Neuronal stem cell (in vitro differentiated cells): ENCODE results near the gene APBA3. TPM values are rescaled to one million over a fixed set of nuclear protein-coding genes. Genes with fewer than 3 reads are reported as not detected.

ENCODE experiments used
- DNase-seq: peaks from one replicate; pipeline ENCODE4 v3.0.0-alpha.2; 2013; ENCODE audit warnings: low spot score
- H2AFZ ChIP-seq: one replicate; pipeline ENCODE4 v1.6.1; 2013; ENCODE audit warnings: mild to moderate bottlenecking, low read length, inconsistent platforms
- H2AK5ac ChIP-seq: 2 replicates; pipeline ENCODE4 v1.6.1; 2013; ENCODE audit warnings: low read depth, mild to moderate bottlenecking, inconsistent platforms, low read length, moderate library complexity, mixed read lengths
- H2BK120ac ChIP-seq: 2 replicates; pipeline ENCODE4 v1.6.1; 2013; ENCODE audit warnings: low read depth, mild to moderate bottlenecking, inconsistent platforms, low read length, moderate library complexity, mixed read lengths
- H2BK12ac ChIP-seq: one replicate; pipeline ENCODE4 v1.6.1; 2013; ENCODE audit warnings: low read length, inconsistent platforms
- H2BK15ac ChIP-seq: 2 replicates; pipeline ENCODE4 v1.6.1; 2013; ENCODE audit warnings: mild to moderate bottlenecking, low read length, inconsistent platforms, mixed read lengths
- H2BK5ac ChIP-seq: one replicate; pipeline ENCODE4 v1.6.1; 2013; ENCODE audit warnings: inconsistent platforms, mild to moderate bottlenecking, low read length, moderate library complexity
- H3K14ac ChIP-seq: one replicate; pipeline ENCODE4 v1.6.1; 2013; ENCODE audit warnings: low read length, inconsistent platforms
- H3K18ac ChIP-seq: 2 replicates; pipeline ENCODE4 v1.6.1; 2013; ENCODE audit warnings: low read length, inconsistent platforms
- H3K23ac ChIP-seq: 2 replicates; pipeline ENCODE4 v1.6.1; 2013; ENCODE audit warnings: low read depth, mild to moderate bottlenecking, mixed read lengths, low read length, inconsistent platforms; ENCODE audit not compliant: poor library complexity
- H3K27ac ChIP-seq: replicated peaks from 3 replicates; pipeline ENCODE4 v1.5.1; 2013; ENCODE audit warnings: low read length, inconsistent platforms
- H3K27me3 ChIP-seq, 3 experiments: 2 replicates each; pipeline ENCODE4 v1.6.1; 2013; ENCODE audit warnings: low read length in 3 of 3, mild to moderate bottlenecking in 2 of 3, inconsistent platforms in 1 of 3, low read depth in 1 of 3, mixed read lengths in 1 of 3, moderate library complexity in 1 of 3; ENCODE audit not compliant: control insufficient read depth in 3 of 3, insufficient read depth in 3 of 3
- H3K36me3 ChIP-seq, 2 donors: replicated peaks in 1 of 2; 2 replicates each; pipeline ENCODE4 v1.6.1; 2013; ENCODE audit warnings: low read length in 2 of 2; ENCODE audit not compliant: control insufficient read depth in 2 of 2, insufficient read depth in 2 of 2
- H3K4ac ChIP-seq: 2 replicates; pipeline ENCODE4 v1.6.1; 2013; ENCODE audit warnings: inconsistent platforms, mild to moderate bottlenecking, low read length, moderate library complexity
- H3K4me1 ChIP-seq, 2 donors: 1 replicate in 1 of 2; 2 replicates in 1 of 2; pipeline ENCODE4 v1.6.1; 2013; ENCODE audit warnings: low read length in 2 of 2, low read depth in 1 of 2; ENCODE audit not compliant: control insufficient read depth in 2 of 2, insufficient read depth in 1 of 2
- H3K4me2 ChIP-seq: one replicate; pipeline ENCODE4 v1.6.1; 2013; ENCODE audit warnings: mild to moderate bottlenecking, low read length, inconsistent platforms; ENCODE audit not compliant: insufficient read depth, poor library complexity, severe bottlenecking
- H3K4me3 ChIP-seq, 2 donors: 2 replicates each; pipeline ENCODE4 v1.5.1; 2013; ENCODE audit warnings: low read length in 2 of 2, mild to moderate bottlenecking in 2 of 2, inconsistent platforms in 1 of 2, moderate library complexity in 1 of 2
- H3K79me1 ChIP-seq: one replicate; pipeline ENCODE4 v1.6.1; 2013; ENCODE audit warnings: low read depth, mild to moderate bottlenecking, inconsistent platforms, low read length, moderate library complexity
- H3K9ac ChIP-seq: one replicate; pipeline ENCODE4 v1.6.1; 2013; ENCODE audit warnings: mild to moderate bottlenecking, low read depth, low read length, inconsistent platforms; ENCODE audit not compliant: poor library complexity
- H3K9me3 ChIP-seq, 2 donors: replicated peaks in 1 of 2; 2 replicates each; pipeline versions ENCODE3 to v1.6.1; 2013; ENCODE audit warnings: low read length in 2 of 2, mild to moderate bottlenecking in 2 of 2, inconsistent platforms in 1 of 2, low read depth in 1 of 2, mixed read lengths in 1 of 2, moderate library complexity in 1 of 2; ENCODE audit not compliant: control insufficient read depth in 2 of 2, insufficient read depth in 1 of 2
- H4K8ac ChIP-seq: one replicate; pipeline ENCODE4 v1.6.1; 2013; ENCODE audit warnings: low read depth, mild to moderate bottlenecking, inconsistent platforms, low read length, moderate library complexity
- H4K91ac ChIP-seq: one replicate; pipeline ENCODE4 v1.6.1; 2013; ENCODE audit warnings: low read length, low read depth, mild to moderate bottlenecking, inconsistent platforms; ENCODE audit not compliant: poor library complexity
- WGBS, 2 donors: extraction: QIAGEN DNeasy Blood & Tissue Kit; methylation state at CpG; one replicate each; pipeline ENCODE4 v1.1.7; 2013; ENCODE audit warnings: missing lambda C conversion rate in 2 of 2, mixed read lengths in 1 of 2; ENCODE audit not compliant: insufficient read length in 2 of 2, insufficient replicate concordance in 1 of 2; ENCODE audit errors: extremely low coverage in 2 of 2; 5-methylcytosine and 5-hydroxymethylcytosine counted together
- polyA plus RNA-seq, 2 experiments: library from polyadenylated mRNA; stranded (reverse); fragments of 200-250 nt; gene quantifications; one replicate each; pipeline ENCODE4 v1.2.3, GENCODE V29; 2013

Gene APBA3
- polyA plus RNA-seq (2013, experiment 1 of 2), result 19.0 TPM
- 17.8 TPM for polyA plus RNA-seq (2013, experiment 2 of 2)

GRCh38 chr19:3761382-3762129 lies at the start of gene APBA3:
APBA3 (minus strand) TSS chr19:3761692; CDS start chr19:3760264, 1,428 bp downstream.
- Histone ChIP-seq H2BK5ac (peak within 1 kb of the TSS; percentile 70), H3K27me3 (no peaks in the 10 kb centered on the region), H2BK120ac (no peak within 1 kb of the TSS), H2BK15ac (peak within 1 kb of the TSS; percentile 75), H3K23ac (peak within 1 kb of the TSS; percentile 90), H4K8ac (no peak within 1 kb of the TSS), H3K36me3 (peaks cover 6 to 37% of the 10 kb centered on the region in 2 donors), H3K4me1 (peaks cover 0 to 4% of the 10 kb centered on the region in 2 donors), H3K4ac (no peak within 1 kb of the TSS), H2AFZ (peak within 1 kb of the TSS; percentile 95), H3K4me3 (peak within 1 kb of the TSS; percentile 81 to 95), H2BK12ac (no peak within 1 kb of the TSS), H3K18ac (peak within 1 kb of the TSS; percentile 96), H3K9ac (peak within 1 kb of the TSS; percentile 97), H3K79me1 (peaks cover under 1% of the 10 kb centered on the region), H3K9me3 (no peaks in the 10 kb centered on the region), H4K91ac (no peak within 1 kb of the TSS), H3K14ac (peak within 1 kb of the TSS; percentile 57), H2AK5ac (no peak within 1 kb of the TSS), H3K27ac (peak within 1 kb of the TSS; percentile 83), H3K4me2 (peak within 1 kb of the TSS; percentile 66)
- WGBS, 2 donors, result no CpG with 5 or more reads among the region's 45 CpGs
- peak; percentile 93 for DNase-seq

- Histone ChIP-seq H3K4ac (no peak overlapping the region), H3K27ac (no peak overlapping the region), H2BK12ac (no peak overlapping the region), H3K36me3 (peaks cover 0 to 3% of the 10 kb centered on the region in 2 donors), H2AK5ac (peak overlapping the region; percentile 92), H2BK120ac (no peak overlapping the region), H2AFZ (no peak overlapping the region), H2BK15ac (no peak overlapping the region), H4K91ac (no peak overlapping the region), H3K9me3 (peaks cover 0 to 5% of the 10 kb centered on the region in 2 donors), H3K4me2 (no peak overlapping the region), H3K27me3 (peaks cover 0 to 2% (median 0%) of the 10 kb centered on the region in 3 experiments), H3K9ac (no peak overlapping the region), H3K14ac (peak overlapping the region; percentile 38), H3K23ac (peak overlapping the region; percentile 52), H3K4me3 (no peak overlapping the region), H3K79me1 (no peaks in the 10 kb centered on the region), H2BK5ac (no peak overlapping the region), H3K4me1 (peaks cover 2% of the 10 kb centered on the region in 2 donors), H3K18ac (peak overlapping the region; percentile 5), H4K8ac (peak overlapping the region; percentile 17)
- WGBS, 2 donors, result no CpG with 5 or more reads among the region's 38 CpGs
- no peak for DNase-seq
These were observed 49.3 kb upstream of the APBA3 start for GRCh38 chr19:3810708-3811355.

- no peak overlapping the region for H3K4me3 ChIP-seq
- H3K4me1 ChIP-seq, result peaks cover 2% of the 10 kb centered on the region in 2 donors
- no peaks in the 10 kb centered on the region for H3K79me1 ChIP-seq
- no peak overlapping the region for H3K23ac ChIP-seq
- H4K8ac ChIP-seq, result no peak overlapping the region
- no peak overlapping the region for H4K91ac ChIP-seq
- peak overlapping the region; percentile 92 for H2AK5ac ChIP-seq
- no CpG with 5 or more reads among the region's 26 CpGs for WGBS, 2 donors
- peaks cover 0 to 3% of the 10 kb centered on the region in 2 donors for H3K36me3 ChIP-seq
- H3K4ac ChIP-seq, result peak overlapping the region; percentile 37
- H3K18ac ChIP-seq, result peak overlapping the region; percentile 71
- no peak overlapping the region for H3K4me2 ChIP-seq
- no peak overlapping the region for H3K27ac ChIP-seq
- no peak overlapping the region for H2BK120ac ChIP-seq
- H3K9ac ChIP-seq, result no peak overlapping the region
- H3K14ac ChIP-seq, result peak overlapping the region; percentile 38
- no peak overlapping the region for H2AFZ ChIP-seq
- H2BK5ac ChIP-seq, result no peak overlapping the region
- DNase-seq, result no peak
- peaks cover 0 to 2% (median 2%) of the 10 kb centered on the region in 3 experiments for H3K27me3 ChIP-seq
- H2BK15ac ChIP-seq, result no peak overlapping the region
- no peak overlapping the region for H2BK12ac ChIP-seq
- peaks cover 0 to 5% of the 10 kb centered on the region in 2 donors for H3K9me3 ChIP-seq
These were observed 48.6 kb upstream of the APBA3 start for GRCh38 chr19:3809881-3810707.
